IMR-90 (cell line): ENCODE results near the gene RRP36.

Experiments
- BHLHE40 ChIP-seq: fragments of 150-350 bp; IDR thresholded peaks from 2 replicates; pipeline ENCODE4 v1.6.1; 2016; ENCODE audit warnings: mild to moderate bottlenecking, low read depth, low read length
- MAFK ChIP-seq: IDR thresholded peaks from 2 replicates; pipeline ENCODE4 v1.6.1; 2012; ENCODE audit warnings: low read depth, low read length, improper control_type of control experiment
- MXI1 ChIP-seq: IDR thresholded peaks from 2 replicates; pipeline ENCODE4 v1.6.1; 2012; ENCODE audit warnings: low read depth, mild to moderate bottlenecking, low read length, moderate library complexity, borderline replicate concordance
- POLR2A ChIP-seq: IDR thresholded peaks from 2 replicates; pipeline ENCODE4 v1.6.1; 2012; ENCODE audit warnings: mild to moderate bottlenecking, low read depth, low read length
- RAD21 ChIP-seq: IDR thresholded peaks from 2 replicates; pipeline ENCODE4 v1.6.1; 2012; ENCODE audit warnings: low read length, improper control_type of control experiment
- SMC3 ChIP-seq: fragments of 150-350 bp; IDR thresholded peaks from 2 replicates; pipeline ENCODE4 v1.6.1; 2016; ENCODE audit warnings: low read depth, mild to moderate bottlenecking, antibody characterized with exemption, low read length, moderate library complexity
- TF ChIP-seq, protein P1 (sequence below): conservative IDR thresholded peaks from 2 replicates; pipeline ENCODE4 v1.5.1; 2012; ENCODE audit warnings: mild to moderate bottlenecking, low read depth, low read length, improper control_type of control experiment

DNA sequence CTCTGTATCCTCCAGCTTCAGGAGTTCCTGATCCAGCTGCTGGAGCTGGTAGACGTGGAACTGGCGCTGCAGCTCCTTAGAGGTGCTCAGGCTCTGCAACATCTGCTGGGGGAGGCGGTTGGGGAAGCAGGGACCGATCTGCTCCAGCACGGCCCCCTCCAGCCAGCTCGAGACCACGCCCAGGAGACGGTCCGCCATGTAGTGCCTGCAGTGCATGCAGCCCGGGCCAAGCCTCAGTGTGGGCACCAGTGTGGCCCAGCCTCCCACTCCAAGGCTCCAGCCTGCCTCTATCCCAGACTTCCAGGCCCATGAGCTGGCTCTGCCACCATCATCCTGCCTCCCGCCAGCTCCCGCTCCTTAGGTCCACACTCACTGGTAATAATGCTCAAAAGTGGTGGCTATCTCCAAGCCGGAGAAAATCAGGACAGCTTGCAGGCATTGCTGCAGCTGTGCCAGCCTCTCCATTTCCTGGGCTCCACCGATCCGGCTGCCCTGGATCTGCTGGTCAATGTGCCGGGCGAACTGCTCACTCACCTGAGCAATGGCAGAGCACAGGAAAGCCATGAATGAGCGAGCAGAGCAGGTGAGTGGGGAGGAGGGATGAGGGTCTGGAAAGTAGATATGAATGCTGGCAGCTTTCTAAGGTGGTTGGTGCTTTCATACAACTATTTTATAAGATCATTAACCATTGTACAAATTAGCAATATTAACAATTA, 19.3 kb downstream of the RRP36 start:
- TF ChIP-seq RAD21 (no peak), MXI1 (no peak), SMC3 (no peak), MAFK (no peak), POLR2A (no peak), BHLHE40 (no peak)
- TF ChIP-seq, protein P1, sequence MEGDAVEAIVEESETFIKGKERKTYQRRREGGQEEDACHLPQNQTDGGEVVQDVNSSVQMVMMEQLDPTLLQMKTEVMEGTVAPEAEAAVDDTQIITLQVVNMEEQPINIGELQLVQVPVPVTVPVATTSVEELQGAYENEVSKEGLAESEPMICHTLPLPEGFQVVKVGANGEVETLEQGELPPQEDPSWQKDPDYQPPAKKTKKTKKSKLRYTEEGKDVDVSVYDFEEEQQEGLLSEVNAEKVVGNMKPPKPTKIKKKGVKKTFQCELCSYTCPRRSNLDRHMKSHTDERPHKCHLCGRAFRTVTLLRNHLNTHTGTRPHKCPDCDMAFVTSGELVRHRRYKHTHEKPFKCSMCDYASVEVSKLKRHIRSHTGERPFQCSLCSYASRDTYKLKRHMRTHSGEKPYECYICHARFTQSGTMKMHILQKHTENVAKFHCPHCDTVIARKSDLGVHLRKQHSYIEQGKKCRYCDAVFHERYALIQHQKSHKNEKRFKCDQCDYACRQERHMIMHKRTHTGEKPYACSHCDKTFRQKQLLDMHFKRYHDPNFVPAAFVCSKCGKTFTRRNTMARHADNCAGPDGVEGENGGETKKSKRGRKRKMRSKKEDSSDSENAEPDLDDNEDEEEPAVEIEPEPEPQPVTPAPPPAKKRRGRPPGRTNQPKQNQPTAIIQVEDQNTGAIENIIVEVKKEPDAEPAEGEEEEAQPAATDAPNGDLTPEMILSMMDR: no peak
